Osteoblast (primary cell): ENCODE measurements around the gene AGBL4. TPM values are rescaled to one million over a fixed set of nuclear protein-coding genes. Genes with fewer than 3 reads are reported as not detected.

Experiments
- DNase-seq: peaks from one replicate; pipeline ENCODE4 v3.0.0; 2011; ENCODE audit warnings: low spot score, mixed read lengths; ENCODE audit not compliant: insufficient read length; ENCODE audit errors: missing footprints
- H2AFZ ChIP-seq: 2 replicates; pipeline ENCODE4 v1.6.0; 2011; ENCODE audit warnings: mild to moderate bottlenecking, low read length
- H3K27ac ChIP-seq: 2 replicates; pipeline ENCODE4 v1.5.1; 2011; ENCODE audit warnings: mild to moderate bottlenecking, low read depth, low read length, moderate library complexity
- H3K27me3 ChIP-seq: 2 replicates; pipeline ENCODE4 v1.6.0; 2012; ENCODE audit warnings: mild to moderate bottlenecking, control low read depth, inconsistent platforms, low read length, moderate library complexity; ENCODE audit not compliant: insufficient read depth
- H3K36me3 ChIP-seq: 2 replicates; pipeline ENCODE4 v1.5.1; 2011; ENCODE audit warnings: mild to moderate bottlenecking, low read length, control low read depth, moderate library complexity; ENCODE audit not compliant: insufficient read depth
- H3K4me1 ChIP-seq: 2 replicates; pipeline ENCODE4 v1.5.1; 2011; ENCODE audit warnings: mild to moderate bottlenecking, low read length, control low read depth, moderate library complexity; ENCODE audit not compliant: insufficient read depth
- H3K4me2 ChIP-seq: 2 replicates; pipeline ENCODE4 v1.6.0; 2011; ENCODE audit warnings: mild to moderate bottlenecking, low read length; ENCODE audit not compliant: insufficient read depth
- H3K4me3 ChIP-seq: fragments of 200-600 bp; sonication (generic); 3 replicates; pipeline ENCODE4 v1.5.1; 2012; ENCODE audit warnings: mild to moderate bottlenecking, low read length, inconsistent platforms; ENCODE audit not compliant: insufficient read depth
- H3K79me2 ChIP-seq: 2 replicates; pipeline ENCODE4 v1.6.0; 2012; ENCODE audit warnings: mild to moderate bottlenecking, low read length, control low read depth, inconsistent platforms; ENCODE audit not compliant: insufficient read depth
- H3K9me3 ChIP-seq: 2 replicates; pipeline ENCODE4 v1.5.1; 2011; ENCODE audit warnings: low read depth, low read length, control low read depth
- H4K20me1 ChIP-seq: 2 replicates; pipeline ENCODE4 v1.6.0; 2012; ENCODE audit warnings: mild to moderate bottlenecking, low read length, control low read depth; ENCODE audit not compliant: insufficient read depth
- total RNA-seq: library from RNA; depleted of rRNA; stranded (reverse); fragments of >200 nt; gene quantifications from 2 replicates; pipeline ENCODE4 v1.2.3, GENCODE V29; 2012
- TF ChIP-seq, protein P1 (sequence below): IDR thresholded peaks from 2 replicates; pipeline ENCODE4 v1.5.1; 2011; ENCODE audit warnings: mild to moderate bottlenecking, low read depth, low read length, moderate library complexity; ENCODE audit errors: extremely low read depth

The AGBL4 gene
- total RNA-seq, 1 donor, result not detected

DNA sequence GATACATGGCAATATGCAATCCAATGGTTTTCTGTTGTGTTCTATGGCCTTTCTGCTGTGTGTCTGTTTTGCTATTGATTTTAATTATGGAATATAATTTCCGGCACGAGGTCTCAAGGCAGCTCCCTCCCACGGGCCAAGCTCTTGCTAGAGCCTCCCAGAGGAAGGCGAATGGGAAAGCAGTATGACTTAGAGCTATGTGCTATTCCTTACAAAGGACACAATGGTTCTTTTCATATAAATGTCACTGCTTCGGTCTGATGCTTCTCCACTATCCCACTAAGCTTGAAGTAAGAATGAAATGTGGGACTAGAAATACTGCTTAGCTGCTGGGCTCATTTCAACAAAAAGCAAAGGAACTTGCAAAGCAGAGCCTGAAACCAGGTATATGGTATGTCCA, 924.9 kb downstream of the AGBL4 start:
- no peaks in the 10 kb centered on the region for H4K20me1 ChIP-seq
- no peak for DNase-seq
- TF ChIP-seq, protein P1, sequence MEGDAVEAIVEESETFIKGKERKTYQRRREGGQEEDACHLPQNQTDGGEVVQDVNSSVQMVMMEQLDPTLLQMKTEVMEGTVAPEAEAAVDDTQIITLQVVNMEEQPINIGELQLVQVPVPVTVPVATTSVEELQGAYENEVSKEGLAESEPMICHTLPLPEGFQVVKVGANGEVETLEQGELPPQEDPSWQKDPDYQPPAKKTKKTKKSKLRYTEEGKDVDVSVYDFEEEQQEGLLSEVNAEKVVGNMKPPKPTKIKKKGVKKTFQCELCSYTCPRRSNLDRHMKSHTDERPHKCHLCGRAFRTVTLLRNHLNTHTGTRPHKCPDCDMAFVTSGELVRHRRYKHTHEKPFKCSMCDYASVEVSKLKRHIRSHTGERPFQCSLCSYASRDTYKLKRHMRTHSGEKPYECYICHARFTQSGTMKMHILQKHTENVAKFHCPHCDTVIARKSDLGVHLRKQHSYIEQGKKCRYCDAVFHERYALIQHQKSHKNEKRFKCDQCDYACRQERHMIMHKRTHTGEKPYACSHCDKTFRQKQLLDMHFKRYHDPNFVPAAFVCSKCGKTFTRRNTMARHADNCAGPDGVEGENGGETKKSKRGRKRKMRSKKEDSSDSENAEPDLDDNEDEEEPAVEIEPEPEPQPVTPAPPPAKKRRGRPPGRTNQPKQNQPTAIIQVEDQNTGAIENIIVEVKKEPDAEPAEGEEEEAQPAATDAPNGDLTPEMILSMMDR, result no peak
- H3K79me2 ChIP-seq, result no peaks in the 10 kb centered on the region
- no peaks in the 10 kb centered on the region for H3K4me1 ChIP-seq
- H3K4me3 ChIP-seq, result no peak overlapping the region
- peaks cover 2% of the 10 kb centered on the region for H3K9me3 ChIP-seq
- H3K4me2 ChIP-seq, result no peak overlapping the region
- H3K27ac ChIP-seq, result no peak overlapping the region
- no peaks in the 10 kb centered on the region for H3K36me3 ChIP-seq
- H2AFZ ChIP-seq, result no peak overlapping the region
- no peaks in the 10 kb centered on the region for H3K27me3 ChIP-seq

DNA sequence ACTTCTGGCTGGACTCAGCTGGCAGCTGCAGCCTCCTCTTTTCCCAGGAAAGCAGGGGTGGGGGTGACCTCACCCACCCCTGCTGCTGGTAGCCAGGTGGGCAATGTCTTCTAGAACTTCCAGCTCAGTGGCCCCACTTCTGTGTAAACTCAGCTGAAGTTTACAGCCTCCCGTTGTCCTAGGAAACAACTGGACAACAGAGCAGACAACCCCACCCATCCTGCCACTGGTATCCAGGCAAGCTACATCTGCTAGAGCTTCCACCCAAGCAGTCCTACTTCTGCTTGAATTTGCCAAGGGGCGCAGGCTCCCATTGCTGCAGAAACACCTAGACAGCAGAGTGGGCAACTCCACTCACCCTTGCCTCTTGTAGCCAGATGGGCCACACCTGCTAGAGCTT, 937.4 kb downstream of the AGBL4 start:
- no peak for DNase-seq
- Histone ChIP-seq H3K4me2 (no peak overlapping the region), H3K27ac (no peak overlapping the region), H3K9me3 (no peaks in the 10 kb centered on the region), H2AFZ (no peak overlapping the region), H3K4me3 (no peak overlapping the region), H4K20me1 (no peaks in the 10 kb centered on the region), H3K4me1 (no peaks in the 10 kb centered on the region), H3K36me3 (no peaks in the 10 kb centered on the region), H3K27me3 (no peaks in the 10 kb centered on the region), H3K79me2 (no peaks in the 10 kb centered on the region)
- TF ChIP-seq, protein P1, result no peak

DNA sequence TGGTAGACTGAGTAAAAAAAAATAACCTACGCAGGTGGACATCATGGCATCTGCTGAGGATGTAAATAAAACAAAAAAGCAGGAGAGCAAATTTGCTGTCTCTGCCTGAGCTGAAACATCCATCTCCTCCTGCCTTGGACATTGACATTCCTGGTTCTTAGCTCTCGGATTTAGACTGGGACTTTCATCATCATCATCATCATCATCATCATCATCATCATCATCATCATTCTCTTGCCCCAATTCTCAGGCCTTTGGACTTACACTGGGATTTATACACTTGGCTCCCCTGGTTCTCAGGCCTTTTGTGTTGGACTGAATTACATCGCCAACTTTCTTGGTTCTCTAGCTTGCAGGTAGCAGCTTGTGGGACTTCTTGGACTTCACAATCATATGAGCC, 938.7 kb downstream of the AGBL4 start:
- Histone ChIP-seq H2AFZ (no peak overlapping the region), H3K27ac (no peak overlapping the region), H3K9me3 (no peaks in the 10 kb centered on the region), H4K20me1 (no peaks in the 10 kb centered on the region), H3K79me2 (no peaks in the 10 kb centered on the region), H3K4me2 (no peak overlapping the region), H3K4me1 (no peaks in the 10 kb centered on the region), H3K27me3 (no peaks in the 10 kb centered on the region), H3K4me3 (no peak overlapping the region), H3K36me3 (no peaks in the 10 kb centered on the region)
- TF ChIP-seq, protein P1, result no peak
- DNase-seq, result no peak

DNA sequence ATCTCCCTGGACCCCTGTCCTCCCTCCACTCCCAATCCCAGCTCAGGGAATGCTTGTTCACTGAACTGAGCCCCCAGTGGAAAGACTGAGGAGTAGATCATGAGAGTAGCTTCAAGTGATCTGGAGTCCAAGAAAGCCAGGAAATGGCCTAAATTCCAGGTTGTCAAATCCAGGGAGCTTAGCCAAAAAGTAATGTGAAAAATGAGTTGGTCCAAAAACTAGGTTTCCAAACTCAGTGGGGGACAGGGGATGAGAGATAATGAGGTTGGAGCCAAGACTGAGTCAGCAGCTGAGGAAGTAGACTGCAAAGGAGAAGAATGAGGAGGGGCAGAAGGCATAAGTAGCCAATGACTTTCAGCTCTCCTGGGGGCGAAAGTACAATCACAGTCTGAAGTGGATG, 963.0 kb downstream of the AGBL4 start:
- Histone ChIP-seq H3K4me1 (no peaks in the 10 kb centered on the region), H3K36me3 (no peaks in the 10 kb centered on the region)
- TF ChIP-seq, protein P1, result no peak

More for the DNA sequence above, 963.0 kb downstream of the AGBL4 start:
- DNase-seq, result no peak
- Histone ChIP-seq H3K4me3 (no peak overlapping the region), H3K27ac (no peak overlapping the region), H3K4me2 (no peak overlapping the region), H3K9me3 (no peaks in the 10 kb centered on the region), H4K20me1 (no peaks in the 10 kb centered on the region), H3K27me3 (no peaks in the 10 kb centered on the region), H3K79me2 (no peaks in the 10 kb centered on the region), H2AFZ (no peak overlapping the region)
